Left lung (tissue), 10 donors: ENCODE results near the gene SUPT3H. TPM values are rescaled to one million over a fixed set of nuclear protein-coding genes. Genes with fewer than 3 reads are reported as not detected.
"Not testable (repeated sequence)": the region's sequence is repeated elsewhere in the genome, so short reads cannot be mapped to it uniquely, and the experiment has no call there.

ENCODE experiments used
- ATAC-seq: fragments of 200-7000 bp; cut with Tn5 transposase; one replicate; pipeline ENCODE4 v1.9.1; 2020; ENCODE audit warnings: moderate library complexity
- DNase-seq, 4 donors: peaks; one replicate each; pipeline ENCODE4 v3.0.0-alpha.2; 2013 to 2020
- H3K27ac ChIP-seq, 2 donors: fragments of 200-600 bp; sonication (generic) in 1 of 2; one replicate each; pipeline versions ENCODE4 v1.5.0 to v1.8.0; 2020 to 2021
- H3K27me3 ChIP-seq, 2 donors: fragments of 200-600 bp; sonication (generic) in 1 of 2; one replicate each; pipeline versions ENCODE4 v1.5.0 to v1.8.0; 2020 to 2021
- H3K36me3 ChIP-seq, 2 donors: fragments of 200-600 bp; sonication (generic) in 1 of 2; one replicate each; pipeline versions ENCODE4 v1.5.0 to v1.8.0; 2020 to 2021
- H3K4me1 ChIP-seq, 2 donors: fragments of 200-600 bp; one replicate each; pipeline ENCODE4 v1.8.0; 2021
- H3K4me3 ChIP-seq, 2 donors: fragments of 200-600 bp; sonication (generic) in 1 of 2; one replicate each; pipeline versions ENCODE4 v1.5.0 to v1.8.0; 2020 to 2021; ENCODE audit warnings: mild to moderate bottlenecking in 1 of 2
- H3K9me3 ChIP-seq, 2 donors: fragments of 200-600 bp; sonication (generic) in 1 of 2; one replicate each; pipeline versions ENCODE4 v1.5.0 to v1.8.0; 2020 to 2021
- CTCF ChIP-seq, 2 donors: fragments of 200-600 bp; sonication (generic) in 1 of 2; IDR thresholded peaks; one replicate each; pipeline versions ENCODE4 v1.5.0 to v1.8.0; 2021; ENCODE audit warnings: antibody characterized with exemption in 2 of 2
- intact Hi-C, 2 donors: fragments of 100-400 bp; cut with DNase I; formaldehyde crosslinking; loops; one replicate each; pipeline versions ENCODE4 v1.11.2 to v1.14.2; 2022
- polyA plus RNA-seq, 6 donors: library from polyadenylated mRNA; unstranded; fragments of 120-200 nt; gene quantifications; one replicate each; pipeline ENCODE4 v1.2.1, GENCODE V29; 2013; ENCODE audit not compliant: insufficient read length in 6 of 6
- total RNA-seq, 2 donors: library from RNA; stranded (reverse); fragmentation: NEBNext Ultra II Directional; extraction: Animal tissue kit (Norgen Biotek cat#: 25700); gene quantifications; one replicate each; pipeline ENCODE4 v1.2.1, GENCODE V29; 2021
- donor health status: DM: no; HTN: yes; CAD: no.
- donor health status: DM: no; HTN: no; CAD: no.

The SUPT3H gene
- total and polyA plus RNA-seq, 8 donors: 4.7 to 33.0 (median 26.2) TPM

GRCh38 chr6:45184040-45184439 lies 193.7 kb downstream of the SUPT3H start:
- intact Hi-C loops: no loop called here

GRCh38 chr6:45176373-45176772 lies 201.4 kb downstream of the SUPT3H start:
- DNase-seq, intact Hi-C loops, H3K36me3 ChIP-seq, H3K4me1 ChIP-seq, H3K27ac ChIP-seq, H3K9me3 ChIP-seq, H3K4me3 ChIP-seq, H3K27me3 ChIP-seq, ATAC-seq: not testable (repeated sequence)

More at GRCh38 chr6:45184040-45184439, 193.7 kb downstream of the SUPT3H start:
- ATAC-seq (no peak), DNase-seq (no peak)
- Histone ChIP-seq H3K27me3 (no peaks in the 10 kb centered on the region), H3K4me1 (no peaks in the 10 kb centered on the region), H3K9me3 (no peaks in the 10 kb centered on the region), H3K27ac (no peak overlapping the region), H3K4me3 (no peak overlapping the region), H3K36me3 (no peaks in the 10 kb centered on the region)
- TF ChIP-seq CTCF (IDR thresholded peaks at IDR 0.05): no peak

GRCh38 chr6:45175272-45175671 lies 202.5 kb downstream of the SUPT3H start:
- Histone ChIP-seq H3K36me3 (no peaks in the 10 kb centered on the region), H3K4me1 (no peaks in the 10 kb centered on the region), H3K27ac (no peak overlapping the region), H3K27me3 (no peaks in the 10 kb centered on the region), H3K9me3 (no peaks in the 10 kb centered on the region), H3K4me3 (no peak overlapping the region)
- no peak for DNase-seq
- TF ChIP-seq CTCF (IDR thresholded peaks at IDR 0.05): no peak
- no peak for ATAC-seq
- intact Hi-C loops: no loop called here

GRCh38 chr6:45174045-45174444 lies 203.7 kb downstream of the SUPT3H start:
- Histone ChIP-seq H3K27ac (no peak overlapping the region), H3K36me3 (no peaks in the 10 kb centered on the region), H3K27me3 (no peaks in the 10 kb centered on the region), H3K4me3 (no peak overlapping the region), H3K4me1 (no peaks in the 10 kb centered on the region), H3K9me3 (no peaks in the 10 kb centered on the region)
- DNase-seq (no peak), ATAC-seq (no peak)
- intact Hi-C loops: no loop called here
- no peak for TF ChIP-seq CTCF (IDR thresholded peaks at IDR 0.05)

- Histone ChIP-seq H3K4me1 (no peaks in the 10 kb centered on the region), H3K4me3 (no peak overlapping the region), H3K36me3 (no peaks in the 10 kb centered on the region), H3K27ac (no peak overlapping the region), H3K9me3 (no peaks in the 10 kb centered on the region), H3K27me3 (no peaks in the 10 kb centered on the region)
- ATAC-seq (no peak), DNase-seq (no peak)
- intact Hi-C loops: no loop called here
- no peak for TF ChIP-seq CTCF (IDR thresholded peaks at IDR 0.05)
These were observed 206.4 kb downstream of the SUPT3H start for GRCh38 chr6:45171380-45171779.

GRCh38 chr6:45170309-45170708 lies 207.4 kb downstream of the SUPT3H start:
- no peak for TF ChIP-seq CTCF (IDR thresholded peaks at IDR 0.05)
- Histone ChIP-seq H3K4me1 (no peaks in the 10 kb centered on the region), H3K36me3 (no peaks in the 10 kb centered on the region), H3K27me3 (no peaks in the 10 kb centered on the region), H3K27ac (no peak overlapping the region), H3K4me3 (no peak overlapping the region), H3K9me3 (no peaks in the 10 kb centered on the region)
- intact Hi-C loops: no loop called here
- no peak for DNase-seq
- no peak for ATAC-seq
